ENCODE measurements around the gene KCNJ6. TPM values are rescaled to one million over a fixed set of nuclear protein-coding genes. Genes with fewer than 3 reads are reported as not detected.

KCNJ6 gene
- total RNA-seq, 1 donor from 2014 or later: not detected

GRCh38 chr21:37749132-37749531 lies 167.1 kb downstream of the KCNJ6 start:
- Histone ChIP-seq H3K36me3 (no peaks in the 10 kb centered on the region), H3K9ac (no peak overlapping the region), H3K4me2 (no peak overlapping the region), H3F3A (ENCODE audit: low read depth) (no peaks in the 10 kb centered on the region), H3K4me3 (no peak overlapping the region), H2AFZ (replicated peaks) (no peak overlapping the region), H3K27ac (no peak overlapping the region), H3K27me3 (no peaks in the 10 kb centered on the region), H3K4me1 (no peaks in the 10 kb centered on the region), H3K79me2 (ENCODE audit: low read depth) (no peaks in the 10 kb centered on the region), H3K9me3 (ENCODE audit: low read depth) (no peaks in the 10 kb centered on the region), H4K20me1 (ENCODE audit: low read depth) (no peaks in the 10 kb centered on the region)
- H3K4me1 Mint-ChIP-seq: peaks cover 9% of the 10 kb centered on the region
- DNase-seq (ENCODE audit: low spot score): no peak
- TF ChIP-seq EZH2 (IDR thresholded peaks at IDR 0.05): no peak
- no peak for TF ChIP-seq EZH2phosphoT487 (IDR thresholded peaks at IDR 0.05)
- no peak for TF ChIP-seq CTCF (IDR thresholded peaks at IDR 0.05)
- H3K36me3 Mint-ChIP-seq: peaks cover 2% of the 10 kb centered on the region
- peaks cover 5% of the 10 kb centered on the region for H3K9me3 Mint-ChIP-seq
- H3K27me3 Mint-ChIP-seq (ENCODE audit: insufficient read depth, low read depth): peaks cover 4% of the 10 kb centered on the region
- no peak overlapping the region for H3K27ac Mint-ChIP-seq
- no peak overlapping the region for H3K4me3 Mint-ChIP-seq

DNA sequence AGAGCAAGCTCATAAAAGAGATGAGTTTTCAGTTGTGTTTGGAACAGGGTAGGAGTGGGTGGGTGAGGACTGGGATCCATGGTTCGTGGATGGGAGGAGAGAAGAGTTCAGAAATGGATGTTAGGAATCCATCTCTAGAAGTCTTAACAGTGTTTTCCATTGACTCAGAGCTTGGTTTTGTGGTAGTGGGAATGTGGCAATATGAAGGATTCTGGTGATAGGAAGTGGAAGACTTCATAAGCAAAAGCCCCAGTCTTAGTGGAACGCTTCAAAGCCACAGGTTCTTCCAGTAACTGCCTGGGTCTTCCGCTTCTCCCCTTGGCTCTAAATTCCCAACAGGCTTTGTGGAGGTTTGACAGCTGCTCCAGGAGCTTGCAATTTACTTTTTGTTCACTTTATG lies 167.9 kb downstream of the KCNJ6 start:
- Mint-ChIP-seq H3K36me3 (peaks cover 2% of the 10 kb centered on the region), H3K4me1 (peaks cover 3% of the 10 kb centered on the region), H3K4me3 (no peak overlapping the region), H3K9me3 (peaks cover 5% of the 10 kb centered on the region), H3K27ac (no peak overlapping the region), H3K27me3 (ENCODE audit: insufficient read depth, low read depth) (peaks cover 4% of the 10 kb centered on the region)
- H3K9ac ChIP-seq: no peak overlapping the region
- H3K4me2 ChIP-seq: no peak overlapping the region
- no peak for DNase-seq (ENCODE audit: low spot score)
- no peaks in the 10 kb centered on the region for H4K20me1 ChIP-seq (ENCODE audit: low read depth)
- no peak overlapping the region for H3K27ac ChIP-seq
- H3K4me1 ChIP-seq: no peaks in the 10 kb centered on the region
- H3F3A ChIP-seq (ENCODE audit: low read depth): no peaks in the 10 kb centered on the region
- no peaks in the 10 kb centered on the region for H3K36me3 ChIP-seq
- no peaks in the 10 kb centered on the region for H3K27me3 ChIP-seq
- H3K79me2 ChIP-seq (ENCODE audit: low read depth): no peaks in the 10 kb centered on the region
- no peak overlapping the region for H3K4me3 ChIP-seq
- no peak overlapping the region for H2AFZ ChIP-seq (replicated peaks)
- H3K9me3 ChIP-seq (ENCODE audit: low read depth): no peaks in the 10 kb centered on the region
- no peak for TF ChIP-seq EZH2 (IDR thresholded peaks at IDR 0.05)
- TF ChIP-seq CTCF (IDR thresholded peaks at IDR 0.05): no peak
- TF ChIP-seq EZH2phosphoT487 (IDR thresholded peaks at IDR 0.05): no peak

DNA sequence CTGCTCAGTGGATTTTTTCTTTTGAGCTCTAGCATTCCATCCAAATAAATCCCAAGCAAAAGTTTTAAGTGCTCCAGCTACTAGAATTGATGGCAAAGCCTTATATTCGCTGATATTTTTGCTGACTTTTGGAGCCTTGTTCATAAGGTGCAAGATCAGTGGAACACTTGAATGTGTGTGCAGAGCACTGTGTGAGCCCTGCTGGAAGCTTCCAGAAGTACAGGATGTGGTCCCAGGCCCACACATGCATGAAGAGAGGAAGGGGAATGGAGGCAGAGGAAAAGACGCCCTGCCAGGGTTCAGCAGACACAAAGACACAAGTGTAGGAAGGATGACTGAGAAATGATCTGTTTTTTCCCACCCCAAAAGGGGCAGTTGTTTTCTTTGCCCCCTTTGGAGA lies 169.4 kb downstream of the KCNJ6 start:
- no peak for DNase-seq (ENCODE audit: low spot score)
- Mint-ChIP-seq H3K27ac (no peak overlapping the region), H3K4me1 (no peaks in the 10 kb centered on the region), H3K4me3 (no peak overlapping the region), H3K36me3 (peaks cover 2% of the 10 kb centered on the region), H3K9me3 (peaks cover 5% of the 10 kb centered on the region), H3K27me3 (ENCODE audit: insufficient read depth, low read depth) (peaks cover 4% of the 10 kb centered on the region)
- Histone ChIP-seq H3F3A (ENCODE audit: low read depth) (no peaks in the 10 kb centered on the region), H3K4me1 (no peaks in the 10 kb centered on the region), H2AFZ (replicated peaks) (no peak overlapping the region), H3K4me3 (no peak overlapping the region), H3K4me2 (no peak overlapping the region), H3K36me3 (no peaks in the 10 kb centered on the region), H4K20me1 (ENCODE audit: low read depth) (no peaks in the 10 kb centered on the region), H3K27me3 (no peaks in the 10 kb centered on the region), H3K9me3 (ENCODE audit: low read depth) (no peaks in the 10 kb centered on the region), H3K79me2 (ENCODE audit: low read depth) (no peaks in the 10 kb centered on the region), H3K27ac (no peak overlapping the region), H3K9ac (no peak overlapping the region)
- TF ChIP-seq EZH2phosphoT487 (IDR thresholded peaks at IDR 0.05): no peak
- TF ChIP-seq EZH2 (IDR thresholded peaks at IDR 0.05): no peak
- TF ChIP-seq CTCF (IDR thresholded peaks at IDR 0.05): no peak
